ENCODE measurements around the gene HVCN1.

HVCN1 gene

GRCh38 chr12:110599334-110599733 is 89.6 kb downstream of the HVCN1 start:
- H3K4me3 ChIP-seq (ENCODE audit: low read depth, low read length, poor library complexity, severe bottlenecking): no peak overlapping the region
- no peak overlapping the region for H3K27ac ChIP-seq (ENCODE audit: low read depth, low read length, poor library complexity, severe bottlenecking)
- H3K79me2 ChIP-seq (ENCODE audit: insufficient read depth, low read length): no peaks in the 10 kb centered on the region
- peaks cover 5% of the 10 kb centered on the region for H3K4me1 ChIP-seq (ENCODE audit: insufficient read depth, low read length, severe bottlenecking)
- no peaks in the 10 kb centered on the region for H3K36me3 ChIP-seq (ENCODE audit: insufficient read depth, low read length)
- H3K27me3 ChIP-seq (ENCODE audit: insufficient read depth, low read length): no peaks in the 10 kb centered on the region
- H3F3A ChIP-seq (ENCODE audit: insufficient read depth, low read length): no peaks in the 10 kb centered on the region
- no peak overlapping the region for H2AFZ ChIP-seq (ENCODE audit: low read length)
- H3K9me2 ChIP-seq (ENCODE audit: low read depth, low read length): no peaks in the 10 kb centered on the region
- no peak overlapping the region for H3K9ac ChIP-seq (ENCODE audit: low read length)
- no peak overlapping the region for H3K4me2 ChIP-seq (ENCODE audit: low read length)
- H4K20me1 ChIP-seq (ENCODE audit: insufficient read depth, low read length): no peaks in the 10 kb centered on the region
- TF ChIP-seq CTCF (IDR thresholded peaks at IDR 0.05; ENCODE audit: low read length): no peak
- TF ChIP-seq EZH2 (IDR thresholded peaks at IDR 0.05; ENCODE audit: borderline replicate concordance, low read length): no peak
- H3K9me3 ChIP-seq (ENCODE audit: low read length): no peaks in the 10 kb centered on the region
